Thyroid gland (tissue), 4 donors: ENCODE results near the gene NPIPB12. TPM values are rescaled to one million over a fixed set of nuclear protein-coding genes. Genes with fewer than 3 reads are reported as not detected.
"Not testable (repeated sequence)": the region's sequence is repeated elsewhere in the genome, so short reads cannot be mapped to it uniquely, and the experiment has no call there.

Experiments used
- DNase-seq, 2 donors: peaks; one replicate each; pipeline ENCODE4 v3.0.0-alpha.2; 2019
- H3K27ac ChIP-seq, 3 donors: fragments of 200-600 bp; sonication (generic); 1 replicate in 2 of 3; 2 replicates in 1 of 3; pipeline ENCODE4 v1.5.1; 2016 to 2019; ENCODE audit warnings: mild to moderate bottlenecking in 1 of 3, moderate library complexity in 1 of 3
- H3K27me3 ChIP-seq: fragments of 200-600 bp; sonication (generic); one replicate; pipeline ENCODE4 v1.5.1; 2019
- H3K36me3 ChIP-seq, 2 donors: fragments of 200-600 bp; sonication (generic); one replicate each; pipeline ENCODE4 v1.5.1; 2016 to 2019
- H3K4me1 ChIP-seq, 2 donors: fragments of 200-600 bp; sonication (generic); one replicate each; pipeline ENCODE4 v1.5.1; 2017 to 2019
- H3K4me3 ChIP-seq, 3 donors: fragments of 200-600 bp; sonication (generic); replicated peaks in 1 of 3; 1 replicate in 2 of 3; 2 replicates in 1 of 3; pipeline ENCODE4 v1.5.1; 2016; ENCODE audit warnings: mild to moderate bottlenecking in 1 of 3
- H3K9me3 ChIP-seq: fragments of 200-600 bp; sonication (generic); one replicate; pipeline ENCODE4 v1.5.1; 2017
- WGBS, 2 donors: methylation state at CpG; one replicate each; pipeline ENCODE4 v1.1.5; 2017; 5-methylcytosine and 5-hydroxymethylcytosine counted together
- intact Hi-C: fragments of 100-400 bp; cut with DNase I; formaldehyde crosslinking; loops from one replicate; pipeline ENCODE4 v1.15.1; 2023
- small RNA-seq: library from RNA; depleted of rRNA; stranded (forward); fragments of <200 nt; gene quantifications from one replicate; pipeline ENCODE3, GENCODE V24; 2016
- total RNA-seq, 4 donors: library from RNA; depleted of rRNA; stranded (reverse); fragments of >200 nt; gene quantifications; one replicate each; pipeline ENCODE4 v1.2.3, GENCODE V29; 2016

Gene NPIPB12
- total RNA-seq, 4 donors from 2014 or later = 30.7 to 73.1 (median 56.2) TPM

DNA sequence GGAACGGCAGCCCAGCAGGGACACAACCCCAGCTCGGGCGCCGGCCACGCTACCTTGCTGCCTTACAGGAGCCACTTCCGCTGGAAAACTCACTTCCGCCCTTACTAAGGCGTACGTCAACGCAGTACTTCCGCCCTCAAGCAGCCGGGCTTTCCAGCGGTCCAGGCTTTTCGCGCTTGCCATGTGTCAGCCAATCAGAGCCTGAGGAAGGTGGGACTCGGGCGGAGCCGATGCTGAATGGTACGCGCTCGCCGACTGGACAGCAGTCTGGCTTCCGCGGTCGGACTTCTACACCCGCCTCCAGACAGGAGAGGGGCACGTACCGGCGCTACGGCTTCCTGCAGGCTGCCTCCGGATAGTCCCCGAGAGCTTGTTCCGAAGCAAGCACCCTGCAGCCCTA is 51.9 kb downstream of the NPIPB12 start, which contains the start of the genes BOLA2 and SLX1B:
Gene BOLA2 (minus strand): TSS at position 83 of the 400 bp plus-strand sequence. CDS start 98 bp downstream, outside the sequence.
Gene SLX1B (plus strand): TSS at position 265 of the 400 bp plus-strand sequence.
- H3K4me1 ChIP-seq, H3K27me3 ChIP-seq, intact Hi-C loops, H3K4me3 ChIP-seq, H3K27ac ChIP-seq, H3K9me3 ChIP-seq, DNase-seq, H3K36me3 ChIP-seq: not testable (repeated sequence)
- no CpG with 5 or more reads among the region's 33 CpGs for WGBS, 2 donors

DNA sequence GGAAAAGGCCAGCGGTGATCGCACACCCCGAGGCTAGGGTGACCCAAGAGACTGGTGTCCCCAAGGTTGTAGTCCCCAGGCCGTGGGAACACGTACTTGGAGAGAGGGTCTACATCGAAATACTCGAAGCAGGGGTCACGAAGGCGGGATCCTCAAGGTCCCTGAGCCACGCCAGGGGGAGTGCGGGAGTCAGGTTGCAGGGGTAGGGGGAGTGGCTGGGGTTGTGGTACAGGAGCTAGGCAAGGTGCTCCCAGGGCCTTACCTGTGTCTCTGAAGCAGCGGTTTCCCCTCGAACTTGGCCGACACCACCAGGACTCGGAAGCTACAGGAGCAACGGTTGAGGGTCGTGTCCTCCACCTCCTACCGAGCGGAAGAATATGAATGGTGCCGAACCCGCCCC is 52.5 kb downstream of the NPIPB12 start:
- H3K4me3 ChIP-seq, intact Hi-C loops, H3K4me1 ChIP-seq, H3K27ac ChIP-seq, H3K27me3 ChIP-seq, DNase-seq, H3K9me3 ChIP-seq, H3K36me3 ChIP-seq: not testable (repeated sequence)
- WGBS, 2 donors = no CpG with 5 or more reads among the region's 21 CpGs

Small RNA genes within 50 kb of the gene (small RNA-seq; reads per million reads assigned to genes)
- not detected for gene AC133555.2

Other genes with a start within 250 kb of the NPIPB12 start
- gene NPIPB11, start 99.7 kb downstream of the NPIPB12 start, total RNA-seq = 1 to 10 TPM in 3 of 4 donors, not detected in 1; 1.2 to 6.2 (median 2.2) TPM
- gene BOLA2, start 52.1 kb downstream of the NPIPB12 start, total RNA-seq = 10 to 100 TPM in 3 of 4 donors, 1 to 10 TPM in 1; 7.8 to 19.1 (median 15.5) TPM
- gene SLX1B, start 51.9 kb downstream of the NPIPB12 start, total RNA-seq = 10 to 100 TPM; 12.4 to 34.6 (median 28.9) TPM
- 1 to 10 TPM in 3 of 4 donors, not detected in 1; 2.0 to 3.9 (median 3.8) TPM for gene SULT1A4, start 46.5 kb downstream of the NPIPB12 start, total RNA-seq
- 1 to 10 TPM in 1 of 4 donors, under 1 TPM in 3; 0.67 to 3.4 (median 0.86) TPM for gene SPN, start 156.8 kb upstream of the NPIPB12 start, total RNA-seq
- gene QPRT, start 172.8 kb upstream of the NPIPB12 start, total RNA-seq = 1 to 10 TPM; 1.7 to 5.6 (median 3.0) TPM
- under 1 TPM; 0.22 to 0.83 (median 0.37) TPM for gene C16orf54, start 239.6 kb upstream of the NPIPB12 start, total RNA-seq